Stimulated activated CD4-positive, alpha-beta T cell treated with anti-CD3 and anti-CD28 coated beads, Interleukin-15, amount 100 ng/mL, for 24 hours (primary cell): ENCODE data around the gene KRT6B.

Source experiments
- DNase-seq: peaks from one replicate; pipeline ENCODE4 v3.0.0-alpha.2; 2020

The KRT6B gene

GRCh38 chr12:52407918-52408317 lies 44.0 kb downstream of the KRT6B start:
- no peak for DNase-seq

- no peak for DNase-seq
Measured at GRCh38 chr12:52405922-52406385, 46.0 kb downstream of the KRT6B start, which contains the start of gene KRT82. TSS of gene KRT82 (minus strand) at chr12:52406335. CDS start at chr12:52406277, 58 bp downstream.

- no peak for DNase-seq
Measured at GRCh38 chr12:52404951-52405350, 47.0 kb downstream of the KRT6B start.

DNA sequence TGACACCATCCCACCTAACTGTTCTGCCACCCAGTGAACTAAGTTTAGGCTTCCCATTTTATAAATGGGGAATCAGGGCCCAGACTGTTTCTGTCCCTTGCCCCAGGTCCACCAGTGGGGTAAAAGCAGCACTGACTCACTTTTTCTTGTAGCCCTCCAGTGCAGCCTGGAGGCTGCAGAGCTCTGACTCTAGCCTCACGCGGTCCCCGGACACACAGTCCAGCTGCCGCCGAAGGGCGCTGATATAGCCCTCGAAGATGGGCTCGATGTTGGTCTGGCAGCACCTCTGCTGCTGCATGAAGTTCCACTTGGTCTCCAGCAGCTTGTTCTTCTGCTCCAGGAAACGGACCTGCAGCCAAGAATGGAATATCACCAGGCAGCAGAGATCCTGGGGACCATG lies 48.4 kb downstream of the KRT6B start:
- no peak for DNase-seq

DNA sequence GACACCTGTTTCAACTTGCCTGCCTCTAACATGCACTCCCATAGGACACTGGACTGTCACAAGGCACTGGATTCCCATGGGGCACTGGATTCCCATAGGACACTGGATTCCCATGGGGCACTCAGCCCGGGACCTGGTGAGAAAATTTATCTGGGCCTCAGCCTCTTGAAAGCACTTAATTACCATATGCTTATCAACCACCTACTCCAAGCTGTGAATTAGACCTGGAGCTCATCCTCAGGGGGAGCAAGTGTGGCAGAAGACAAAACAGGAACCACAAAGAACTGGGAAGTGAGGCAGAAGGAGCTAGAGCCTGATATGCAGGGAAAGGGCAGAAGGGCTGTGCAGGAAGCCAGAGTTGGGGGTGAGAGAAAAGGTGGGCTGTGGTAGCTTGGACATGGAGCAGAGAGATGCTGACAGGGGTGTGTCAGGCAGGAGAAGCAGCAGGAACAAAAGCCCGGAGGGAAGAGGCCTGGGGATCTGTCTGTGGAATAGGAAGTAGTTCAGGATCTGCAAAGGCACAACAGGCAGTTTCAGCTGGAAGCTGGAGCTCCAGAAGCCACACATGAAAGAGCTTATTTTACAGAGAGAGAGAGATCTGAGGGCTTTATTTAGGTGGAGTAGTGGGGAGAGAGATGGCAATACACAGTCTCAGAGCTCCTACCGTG lies 48.9 kb downstream of the KRT6B start:
- DNase-seq, result no peak

GRCh38 chr12:52402377-52402776 lies 49.6 kb downstream of the KRT6B start:
- no peak for DNase-seq

- DNase-seq, result no peak
Measured at GRCh38 chr12:52401926-52402325, 50.0 kb downstream of the KRT6B start.

DNA sequence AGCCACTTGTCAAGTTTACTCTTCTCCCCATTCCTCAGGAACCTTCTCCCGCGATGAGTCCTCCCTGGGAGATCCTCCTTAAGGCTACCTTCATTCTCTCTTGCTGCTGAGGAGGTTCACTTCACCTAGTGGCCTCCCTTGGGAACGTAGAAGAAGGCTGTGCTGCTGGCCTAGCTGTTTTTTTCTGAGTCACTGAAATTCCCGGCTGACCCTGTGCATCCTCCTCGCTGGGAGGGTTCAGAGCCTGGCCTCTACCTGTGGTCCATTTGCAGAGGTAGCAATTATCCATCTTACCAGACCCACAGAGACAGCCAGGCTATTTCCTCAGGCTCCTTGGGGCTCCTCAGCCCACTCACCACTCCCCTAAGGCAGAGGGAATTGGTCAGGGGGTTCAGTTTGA lies 50.4 kb downstream of the KRT6B start:
- DNase-seq, result no peak

GRCh38 chr12:52400906-52401305 lies 51.0 kb downstream of the KRT6B start:
- DNase-seq, result no peak

GRCh38 chr12:52399756-52400155 lies 52.2 kb downstream of the KRT6B start:
- no peak for DNase-seq

GRCh38 chr12:52398176-52398575 lies 53.8 kb downstream of the KRT6B start:
- DNase-seq, result no peak

DNA sequence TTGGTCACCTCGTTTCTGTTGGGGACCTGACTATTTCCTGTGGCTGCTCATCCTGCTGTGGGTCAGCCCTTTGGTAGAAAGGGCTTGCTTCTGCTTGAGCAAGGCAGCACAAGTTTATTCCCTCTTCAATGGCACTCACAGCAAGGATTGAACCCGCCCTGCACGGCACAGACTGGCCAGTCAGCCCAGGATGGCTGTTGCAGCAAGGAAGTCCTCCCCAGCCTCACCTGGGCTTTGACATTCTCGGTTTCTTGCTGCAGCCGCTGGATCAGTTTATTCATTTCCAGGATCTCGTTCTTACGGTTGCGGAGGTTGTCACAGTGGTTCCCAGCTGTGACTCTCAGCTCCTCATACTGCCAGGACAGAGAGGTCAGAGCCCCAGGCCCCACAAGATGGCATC lies 55.3 kb downstream of the KRT6B start:
- DNase-seq, result no peak
